GM06990 (cell line): ENCODE measurements around the gene ISY1.

Source experiments
- DNase-seq: peaks from one replicate; pipeline ENCODE4 v3.0.0-alpha.2; 2011; ENCODE audit not compliant: insufficient read length; ENCODE audit errors: extremely low read depth
- H3K27me3 ChIP-seq: replicated peaks from 2 replicates; pipeline ENCODE4 v1.6.0; 2011; ENCODE audit warnings: low read length; ENCODE audit not compliant: control insufficient read depth, insufficient read depth
- H3K36me3 ChIP-seq: 2 replicates; pipeline ENCODE4 v1.5.1; 2011; ENCODE audit warnings: low read length; ENCODE audit not compliant: control insufficient read depth, insufficient read depth
- H3K4me3 ChIP-seq: replicated peaks from 2 replicates; pipeline ENCODE4 v1.5.1; 2011; ENCODE audit warnings: low read depth, mild to moderate bottlenecking, control low read depth, low read length
- CTCF ChIP-seq: IDR thresholded peaks from 2 replicates; pipeline ENCODE4 v1.5.1; 2011; ENCODE audit warnings: low read length, control low read depth, mild to moderate bottlenecking, inconsistent platforms; ENCODE audit not compliant: insufficient read depth, poor library complexity, severe bottlenecking

ISY1 gene

DNA sequence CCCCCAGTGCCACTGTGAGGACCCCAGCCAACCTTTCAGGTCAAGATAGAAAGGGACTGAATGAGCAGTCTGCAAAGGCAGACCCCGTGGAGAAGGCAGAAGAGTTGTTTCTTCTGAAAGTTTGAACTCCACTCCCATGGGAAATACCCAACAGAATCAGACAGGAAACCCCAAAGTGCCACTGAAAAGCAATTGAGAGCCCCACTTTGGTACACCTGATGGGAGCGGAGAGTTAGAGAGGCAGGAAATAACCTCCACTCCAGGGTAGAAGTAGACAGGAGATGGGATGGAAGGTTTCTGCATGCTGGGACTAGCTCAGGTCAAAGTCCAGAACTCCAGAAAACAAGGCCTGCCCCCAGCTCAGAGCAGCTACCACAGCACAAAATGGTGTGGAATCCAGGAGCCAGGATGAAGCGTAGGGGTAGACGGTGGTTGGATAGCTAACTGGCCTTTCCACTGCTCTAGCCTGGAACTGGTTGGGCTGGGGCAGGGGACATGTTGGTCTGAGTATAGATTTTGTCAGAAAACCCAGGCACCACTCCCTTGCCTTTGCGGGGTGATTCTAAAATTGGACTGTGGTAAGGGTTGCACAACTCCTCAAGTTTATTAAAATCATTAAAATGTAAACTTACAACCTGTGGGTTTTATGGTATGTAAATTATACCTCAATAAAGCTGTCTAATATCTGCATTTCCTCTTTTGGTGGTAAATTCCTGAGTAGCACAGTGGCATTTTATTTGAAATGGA, 37.4 kb downstream of the ISY1 start:
- no peak for DNase-seq
- no peak for TF ChIP-seq CTCF

DNA sequence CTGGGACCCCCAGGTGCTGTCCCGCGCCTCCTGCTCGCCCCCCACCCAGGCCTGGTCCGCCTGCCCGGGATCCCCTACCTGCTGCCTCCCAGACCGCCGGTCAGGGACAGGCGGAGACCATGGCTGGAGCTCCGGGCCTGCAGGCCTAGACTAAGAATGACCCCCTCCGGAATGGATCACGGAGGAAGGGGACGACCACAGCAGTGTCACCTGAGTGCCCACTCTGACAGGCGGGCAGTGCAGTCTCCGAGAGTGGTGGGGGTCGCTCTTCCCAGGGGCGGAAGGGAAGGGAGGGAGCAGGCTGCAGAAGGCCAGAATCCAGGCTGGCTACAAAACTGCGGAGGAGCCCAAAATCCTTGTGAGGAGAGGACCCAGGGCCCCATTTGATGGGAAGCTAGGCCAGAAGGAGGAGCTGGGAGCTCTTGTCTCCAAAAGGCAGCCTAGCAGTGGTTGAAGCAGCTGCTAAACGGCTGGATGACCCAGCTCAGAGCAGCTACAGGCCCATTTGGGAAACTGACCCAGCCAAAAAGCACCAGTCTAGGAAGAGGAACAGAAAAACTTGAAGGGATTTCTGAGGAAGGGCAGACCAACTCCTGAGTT, 38.4 kb downstream of the ISY1 start:
- TF ChIP-seq CTCF: no peak
- no peak overlapping the region for H3K4me3 ChIP-seq
- H3K27me3 ChIP-seq: no peaks in the 10 kb centered on the region
- no peak for DNase-seq
- H3K36me3 ChIP-seq: peaks cover 4% of the 10 kb centered on the region

More for the DNA sequence above, 37.4 kb downstream of the ISY1 start:
- H3K4me3 ChIP-seq: no peak overlapping the region
- no peaks in the 10 kb centered on the region for H3K27me3 ChIP-seq
- peaks cover 8% of the 10 kb centered on the region for H3K36me3 ChIP-seq

GRCh38 chr3:129121792-129122411, 39.0 kb downstream of the ISY1 start, which contains the start of gene RAB43:
Gene RAB43 (minus strand): TSS chr3:129121804. CDS start chr3:129121489, 315 bp downstream.
- peaks cover 3% of the 10 kb centered on the region for H3K36me3 ChIP-seq

GRCh38 chr3:129121016-129121791, 39.7 kb downstream of the ISY1 start:
- Histone ChIP-seq H3K27me3 (no peaks in the 10 kb centered on the region), H3K36me3 (peaks cover 3% of the 10 kb centered on the region), H3K4me3 (peak overlapping the region; percentile 65)
- TF ChIP-seq CTCF: no peak
- DNase-seq: peak; percentile 76

More at GRCh38 chr3:129121792-129122411, 39.0 kb downstream of the ISY1 start, which contains the start of gene RAB43:
- DNase-seq: peak; percentile 87
- no peak for TF ChIP-seq CTCF
- Histone ChIP-seq H3K4me3 (peak within 1 kb of the TSS; percentile 66), H3K27me3 (no peaks in the 10 kb centered on the region)

DNA sequence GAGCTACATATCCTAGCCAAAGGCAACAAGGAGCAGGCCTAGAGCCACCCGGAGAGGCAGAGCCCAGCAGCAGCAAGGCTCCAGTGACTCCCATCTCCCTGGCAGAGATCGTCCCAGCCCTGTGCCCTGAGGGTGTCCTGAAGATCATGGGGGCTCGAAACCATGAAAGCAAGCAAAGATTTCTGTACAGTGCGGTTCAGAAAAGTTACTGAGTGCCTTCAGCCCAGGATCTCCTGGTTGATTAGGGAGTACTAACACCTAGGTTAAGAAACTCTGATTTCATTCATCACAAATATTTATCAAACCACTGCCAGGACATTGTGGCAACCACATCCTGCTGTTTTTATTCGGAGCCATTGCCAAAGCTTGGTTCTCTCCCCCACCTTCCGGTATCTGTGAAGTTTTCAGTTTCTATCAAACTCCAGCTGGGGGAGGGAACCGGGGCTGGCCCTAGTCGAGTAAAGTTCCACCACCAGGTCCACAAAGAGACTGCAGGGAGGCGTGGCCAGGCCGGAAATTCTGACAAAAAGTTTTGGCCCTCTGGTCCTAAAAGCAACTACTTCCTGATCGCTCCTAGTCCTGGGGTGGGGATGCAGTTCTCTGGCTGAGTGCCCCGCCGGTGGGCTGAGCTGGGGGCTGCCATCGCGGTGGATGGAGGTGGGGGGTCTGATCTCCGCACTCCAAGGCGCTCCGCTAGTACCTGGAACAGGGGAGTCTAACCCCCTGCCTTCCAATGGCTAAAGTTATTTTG, 40.4 kb downstream of the ISY1 start:
- TF ChIP-seq CTCF: peak; percentile 7
- DNase-seq: peak; percentile 81
- Histone ChIP-seq H3K36me3 (peaks cover 3% of the 10 kb centered on the region), H3K27me3 (no peaks in the 10 kb centered on the region), H3K4me3 (peak overlapping the region; percentile 65)
